CD14-positive monocyte (primary cell): Measurements from ENCODE around the gene RFX2. TPM values are rescaled to one million over a fixed set of nuclear protein-coding genes. Genes with fewer than 3 reads are reported as not detected.

Experiments
- DNase-seq, 3 donors: peaks; one replicate each; pipeline ENCODE4 v3.0.0-alpha.2; 2011 to 2022
- H2AFZ ChIP-seq: 2 replicates; pipeline ENCODE4 v1.6.0; 2012; ENCODE audit warnings: mild to moderate bottlenecking, low read depth, low read length, inconsistent platforms; ENCODE audit not compliant: insufficient read depth, poor library complexity, severe bottlenecking
- H3K27ac ChIP-seq, 2 donors: 1 replicate in 1 of 2; 2 replicates in 1 of 2; pipeline ENCODE4 v1.5.1; 2012 to 2013; ENCODE audit warnings: low read length in 2 of 2, control low read depth in 1 of 2, inconsistent platforms in 1 of 2, low read depth in 1 of 2, mild to moderate bottlenecking in 1 of 2
- H3K27me3 ChIP-seq, 2 donors: one replicate each; pipeline versions ENCODE4 v1.6.0 to v1.6.1; 2011 to 2013; ENCODE audit warnings: low read length in 2 of 2; ENCODE audit not compliant: control insufficient read depth in 2 of 2, insufficient read depth in 2 of 2
- H3K36me3 ChIP-seq, 2 donors: replicated peaks in 1 of 2; 1 replicate in 1 of 2; 2 replicates in 1 of 2; pipeline versions ENCODE4 v1.5.1 to v1.6.1; 2012 to 2013; ENCODE audit warnings: low read length in 2 of 2, control low read depth in 1 of 2, inconsistent platforms in 1 of 2, mild to moderate bottlenecking in 1 of 2; ENCODE audit not compliant: insufficient read depth in 2 of 2, control insufficient read depth in 1 of 2
- H3K4me1 ChIP-seq, 2 donors: 1 replicate in 1 of 2; 2 replicates in 1 of 2; pipeline versions ENCODE4 v1.5.1 to v1.6.1; 2012 to 2013; ENCODE audit warnings: low read length in 2 of 2, control low read depth in 1 of 2, inconsistent platforms in 1 of 2, mild to moderate bottlenecking in 1 of 2, moderate library complexity in 1 of 2; ENCODE audit not compliant: insufficient read depth in 2 of 2, control insufficient read depth in 1 of 2
- H3K4me2 ChIP-seq: replicated peaks from 2 replicates; pipeline ENCODE3; 2012; ENCODE audit warnings: low read length, moderate library complexity, mild to moderate bottlenecking; ENCODE audit not compliant: poor library complexity, severe bottlenecking; ENCODE audit errors: extremely low read depth
- H3K4me3 ChIP-seq, 3 experiments: fragments of 200-600 bp in 1 of 3; sonication (generic) in 1 of 3; replicated peaks in 1 of 3; 1 replicate in 2 of 3; 2 replicates in 1 of 3; pipeline ENCODE4 v1.5.1; 2011 to 2013; ENCODE audit warnings: low read length in 3 of 3, mild to moderate bottlenecking in 3 of 3, control low read depth in 2 of 3, low read depth in 2 of 3, inconsistent platforms in 1 of 3, moderate library complexity in 1 of 3
- H3K79me2 ChIP-seq: 2 replicates; pipeline ENCODE4 v1.6.0; 2012; ENCODE audit warnings: mild to moderate bottlenecking, control low read depth, inconsistent platforms, low read length, moderate library complexity; ENCODE audit not compliant: insufficient read depth
- H3K9ac ChIP-seq: 2 replicates; pipeline ENCODE4 v1.6.0; 2017; ENCODE audit warnings: low read length, mild to moderate bottlenecking; ENCODE audit not compliant: insufficient read depth, poor library complexity, severe bottlenecking
- H3K9me3 ChIP-seq, 2 donors: replicated peaks in 1 of 2; 1 replicate in 1 of 2; 2 replicates in 1 of 2; pipeline versions ENCODE4 v1.5.1 to v1.6.1; 2012 to 2013; ENCODE audit warnings: low read length in 2 of 2, control low read depth in 1 of 2; ENCODE audit not compliant: control insufficient read depth in 1 of 2, insufficient read depth in 1 of 2
- H4K20me1 ChIP-seq: 2 replicates; pipeline ENCODE4 v1.6.0; 2012; ENCODE audit warnings: mild to moderate bottlenecking, low read length, control low read depth, moderate library complexity; ENCODE audit not compliant: insufficient read depth
- H3K27ac Mint-ChIP-seq, 7 donors: one replicate each; pipeline ENCODE4 v1.8.0; 2020; ENCODE audit warnings: mild to moderate bottlenecking in 7 of 7, mixed read lengths in 7 of 7, moderate library complexity in 6 of 7, inconsistent platforms in 2 of 7
- H3K27me3 Mint-ChIP-seq, 3 donors: one replicate each; pipeline ENCODE4 v1.8.0; 2021 to 2022; ENCODE audit warnings: low read depth in 3 of 3, mild to moderate bottlenecking in 3 of 3, mixed read lengths in 3 of 3, moderate library complexity in 3 of 3, inconsistent platforms in 1 of 3
- H3K36me3 Mint-ChIP-seq, 2 donors: one replicate each; pipeline ENCODE4 v1.8.0; 2020; ENCODE audit warnings: mixed read lengths in 2 of 2, inconsistent platforms in 1 of 2, mild to moderate bottlenecking in 1 of 2
- H3K4me1 Mint-ChIP-seq: one replicate; pipeline ENCODE4 v1.8.0; 2020; ENCODE audit warnings: mild to moderate bottlenecking, mixed read lengths
- H3K4me3 Mint-ChIP-seq, 2 donors: one replicate each; pipeline ENCODE4 v1.8.0; 2020; ENCODE audit warnings: mild to moderate bottlenecking in 2 of 2, mixed read lengths in 2 of 2, moderate library complexity in 1 of 2
- H3K9me3 Mint-ChIP-seq, 7 donors: one replicate each; pipeline ENCODE4 v1.8.0; 2020 to 2022; ENCODE audit warnings: mixed read lengths in 7 of 7, mild to moderate bottlenecking in 6 of 7, moderate library complexity in 6 of 7, inconsistent platforms in 2 of 7
- CTCF ChIP-seq: fragments of 200-600 bp; IDR thresholded peaks from one replicate; pipeline ENCODE4 v1.8.0; 2022; ENCODE audit warnings: antibody characterized with exemption, mild to moderate bottlenecking
- WGBS: methylation state at CpG from one replicate; pipeline ENCODE4 v1.1.5; 2013; ENCODE audit warnings: missing lambda C conversion rate; ENCODE audit not compliant: insufficient coverage; 5-methylcytosine and 5-hydroxymethylcytosine counted together
- intact Hi-C, 2 donors: fragments of 100-400 bp; cut with micrococcal nuclease; formaldehyde crosslinking; loops; one replicate each; pipeline versions ENCODE4 v1.15.0 to v1.15.1; 2023
- polyA plus RNA-seq, 3 donors: library from polyadenylated mRNA; depleted of rRNA in 1 of 3; unstranded in 2 of 3; stranded (reverse) in 1 of 3; fragments of 300-500 nt in 2 of 3; fragments of >200 nt in 1 of 3; fragmentation: Illumina TruSeq in 2 of 3; gene quantifications; 1 replicate in 2 of 3; 2 replicates in 1 of 3; pipeline ENCODE4 v1.2.3, GENCODE V29; 2012 to 2021

Gene RFX2
- polyA plus RNA-seq, 3 donors: 5.7 to 12.9 (median 8.7) TPM

GRCh38 chr19:5971714-5972354 lies 138.5 kb downstream of the RFX2 start:
- Mint-ChIP-seq H3K27me3 (peaks cover 0 to 2% (median 0%) of the 10 kb centered on the region in 3 donors), H3K9me3 (no peaks in the 10 kb centered on the region), H3K36me3 (peaks cover 20 to 48% of the 10 kb centered on the region in 2 donors), H3K4me1 (peaks cover 49% of the 10 kb centered on the region), H3K27ac (peak overlapping the region in 3 of 7 donors; percentile 14 to 58 (median 43)), H3K4me3 (no peak overlapping the region)
- Histone ChIP-seq H3K27ac (peak overlapping the region in 1 of 2 donors; percentile 11), H3K27me3 (no peaks in the 10 kb centered on the region), H4K20me1 (peaks cover 90% of the 10 kb centered on the region), H3K36me3 (peaks cover 17 to 52% of the 10 kb centered on the region in 2 donors), H3K9ac (no peak overlapping the region), H3K4me3 (no peak overlapping the region), H3K9me3 (no peaks in the 10 kb centered on the region), H3K79me2 (peaks cover 100% of the 10 kb centered on the region), H2AFZ (no peak overlapping the region), H3K4me2 (no peak overlapping the region), H3K4me1 (peaks cover 14 to 20% of the 10 kb centered on the region in 2 donors)
- no CpG with 5 or more reads among the region's 2 CpGs for WGBS
- intact Hi-C loops: loop anchor here in 1 of 2 donors (10.0 kb wide), 1 partner anchor 67 kb away; the partner anchor contains the start of genes NDUFA11 and VMAC
- DNase-seq: no peak
- no peak for TF ChIP-seq CTCF

- Mint-ChIP-seq H3K4me1 (peaks cover 31% of the 10 kb centered on the region), H3K27ac (peak overlapping the region in 1 of 7 donors; percentile 9), H3K27me3 (peaks cover 0 to 2% (median 0%) of the 10 kb centered on the region in 3 donors), H3K36me3 (peaks cover 24 to 46% of the 10 kb centered on the region in 2 donors), H3K4me3 (no peak overlapping the region), H3K9me3 (no peaks in the 10 kb centered on the region)
- Histone ChIP-seq H4K20me1 (peaks cover 99% of the 10 kb centered on the region), H3K27ac (no peak overlapping the region), H3K4me1 (peaks cover 9 to 10% of the 10 kb centered on the region in 2 donors), H3K4me2 (no peak overlapping the region), H2AFZ (no peak overlapping the region), H3K79me2 (peaks cover 99% of the 10 kb centered on the region), H3K4me3 (no peak overlapping the region), H3K36me3 (peaks cover 21 to 55% of the 10 kb centered on the region in 2 donors), H3K9ac (no peak overlapping the region), H3K9me3 (no peaks in the 10 kb centered on the region), H3K27me3 (no peaks in the 10 kb centered on the region)
- 100% methylated on average over 7 of the region's 8 CpGs for WGBS
- intact Hi-C loops: no loop called here
- TF ChIP-seq CTCF: no peak
- DNase-seq: no peak
Observed at GRCh38 chr19:5969476-5969875, 140.8 kb downstream of the RFX2 start.
